Measurements from ENCODE around the gene AGAP1. TPM values are rescaled to one million over a fixed set of nuclear protein-coding genes. Genes with fewer than 3 reads are reported as not detected.

The AGAP1 gene
- total and polyA plus RNA-seq, 9 donors: 5.7 to 32.2 (median 20.2) TPM

- Histone ChIP-seq H3K27me3 (no peaks in the 10 kb centered on the region), H3K4me3 (no peak overlapping the region), H3K4me1 (ENCODE audit: insufficient read depth) (peaks cover 5% of the 10 kb centered on the region), H3K9me3 (no peaks in the 10 kb centered on the region), H3K27ac (no peak overlapping the region), H3K36me3 (no peaks in the 10 kb centered on the region)
- DNase-seq: no peak
- 67 to 83% (median 74%) methylated on average over 14 of the region's 14 CpGs for WGBS, 3 donors
- intact Hi-C loops (cut with DNase I): loop anchor here in 1 of 4 donors (10.0 kb wide), 1 partner anchor 68 kb away; no protein-coding TSS in a partner anchor
- TF ChIP-seq CTCF (IDR thresholded peaks at IDR 0.05) (no peak), POLR2A (IDR thresholded peaks at IDR 0.05) (no peak), EP300 (IDR thresholded peaks at IDR 0.05) (no peak)
Observed at GRCh38 chr2:235506291-235506996, 12.6 kb downstream of the AGAP1 start.

GRCh38 chr2:235506997-235507615 lies 13.3 kb downstream of the AGAP1 start:
- H3K9me3 ChIP-seq: no peaks in the 10 kb centered on the region
- no peak for TF ChIP-seq EP300 (IDR thresholded peaks at IDR 0.05)
- intact Hi-C loops (cut with DNase I): loop anchor here in 1 of 4 donors (10.0 kb wide), 1 partner anchor 68 kb away; no protein-coding TSS in a partner anchor
- H3K27ac ChIP-seq: no peak overlapping the region
- H3K4me3 ChIP-seq: no peak overlapping the region
- H3K27me3 ChIP-seq: no peaks in the 10 kb centered on the region
- DNase-seq: no peak
- 80 to 90% (median 82%) methylated on average over 25 of the region's 25 CpGs for WGBS, 3 donors
- peaks cover 4% of the 10 kb centered on the region for H3K4me1 ChIP-seq (ENCODE audit: insufficient read depth)
- no peaks in the 10 kb centered on the region for H3K36me3 ChIP-seq

GRCh38 chr2:235507928-235508327 lies 14.1 kb downstream of the AGAP1 start:
- H3K4me1 ChIP-seq (ENCODE audit: insufficient read depth): peaks cover 9% of the 10 kb centered on the region
- intact Hi-C loops (cut with DNase I): loop anchor here in 1 of 4 donors (10.0 kb wide), 1 partner anchor 67 kb away; no protein-coding TSS in a partner anchor
- H3K27ac ChIP-seq: no peak overlapping the region
- no peaks in the 10 kb centered on the region for H3K27me3 ChIP-seq
- WGBS, 3 donors: 95 to 96% (median 95%) methylated on average over 6 of the region's 6 CpGs
- no peaks in the 10 kb centered on the region for H3K9me3 ChIP-seq
- H3K36me3 ChIP-seq: no peaks in the 10 kb centered on the region
- DNase-seq: no peak
- H3K4me3 ChIP-seq: no peak overlapping the region
- TF ChIP-seq CTCF (IDR thresholded peaks at IDR 0.05) (no peak), EP300 (IDR thresholded peaks at IDR 0.05) (no peak), POLR2A (IDR thresholded peaks at IDR 0.05) (no peak)

- WGBS, 3 donors: 80 to 84% (median 81%) methylated on average over 26 of the region's 26 CpGs
- no peak for DNase-seq
- Histone ChIP-seq H3K9me3 (no peaks in the 10 kb centered on the region), H3K36me3 (no peaks in the 10 kb centered on the region), H3K4me3 (no peak overlapping the region), H3K27ac (no peak overlapping the region), H3K27me3 (no peaks in the 10 kb centered on the region), H3K4me1 (ENCODE audit: insufficient read depth) (peaks cover 9% of the 10 kb centered on the region)
- intact Hi-C loops (cut with DNase I): loop anchor here in 1 of 4 donors (10.0 kb wide), 1 partner anchor 66 kb away; no protein-coding TSS in a partner anchor
- TF ChIP-seq CTCF (IDR thresholded peaks at IDR 0.05): no peak
Observed at GRCh38 chr2:235508371-235509160, 14.7 kb downstream of the AGAP1 start.
